ENCODE measurements around the gene CNTNAP2. TPM values are rescaled to one million over a fixed set of nuclear protein-coding genes. Genes with fewer than 3 reads are reported as not detected.

Gene CNTNAP2
- total RNA-seq, 1 donor from 2014 or later, result 0.48 TPM

DNA sequence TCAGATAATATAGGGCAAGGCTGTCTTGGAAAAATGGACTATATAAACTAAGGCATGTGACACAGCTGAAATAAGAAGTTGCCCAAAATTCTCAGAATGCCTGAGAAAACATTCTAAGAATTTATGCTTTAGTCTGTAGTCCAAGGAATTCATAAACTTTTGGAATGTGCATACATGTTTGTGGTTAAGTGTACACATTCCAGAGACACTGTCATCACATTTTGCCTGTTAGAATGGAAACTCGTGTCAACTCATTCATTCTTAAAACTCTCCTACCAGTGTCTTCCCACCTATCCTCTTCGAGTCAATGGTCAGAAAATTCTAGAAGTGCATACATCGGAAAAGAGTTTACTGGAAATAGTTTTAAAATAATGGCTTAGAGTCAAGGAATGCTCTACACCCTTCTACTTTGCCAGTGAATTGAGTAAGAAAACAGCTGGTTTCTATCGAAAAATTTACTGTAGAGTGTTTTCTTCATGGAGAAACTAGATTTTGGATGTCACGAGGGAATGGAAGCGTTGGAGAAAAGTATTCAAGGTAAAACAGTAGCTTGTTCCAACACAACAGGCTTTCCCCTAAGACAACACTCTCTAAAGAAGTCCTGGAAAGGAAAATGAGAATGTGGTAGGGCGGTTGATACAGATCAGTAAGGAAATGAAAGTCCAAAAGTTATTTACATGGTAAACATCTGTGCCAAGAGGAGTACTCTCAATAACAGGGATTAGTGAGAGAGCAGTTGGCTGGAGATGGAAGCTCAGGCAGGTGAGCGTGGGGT is 1296.4 kb downstream of the CNTNAP2 start:
- intact Hi-C loops (cut with DNase I), result no loop called here
- DNase-seq, result no peak
- no peak for ATAC-seq (ENCODE audit: poor library complexity)

DNA sequence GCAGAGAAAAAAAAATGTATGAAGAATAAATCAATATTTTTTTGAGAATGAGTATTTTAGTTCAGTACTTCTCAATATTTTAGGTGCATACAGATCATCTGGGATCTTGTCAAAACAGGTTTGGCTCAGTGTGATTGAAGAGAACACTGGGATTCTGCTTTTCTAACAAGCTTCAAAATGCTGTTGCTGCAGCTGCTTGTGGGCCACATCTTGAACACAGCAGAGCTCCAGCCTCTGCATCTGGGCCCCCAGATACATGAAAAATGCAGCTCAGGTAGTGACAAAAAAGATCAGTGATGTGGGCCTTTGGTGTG is 1296.9 kb downstream of the CNTNAP2 start:
- ATAC-seq (ENCODE audit: poor library complexity), result no peak
- DNase-seq, result no peak
- intact Hi-C loops (cut with DNase I), result no loop called here

- DNase-seq, result no peak
- ATAC-seq (ENCODE audit: poor library complexity), result no peak
- intact Hi-C loops (cut with DNase I), result no loop called here
These were observed 1299.4 kb downstream of the CNTNAP2 start for GRCh38 chr7:147415991-147416390.

DNA sequence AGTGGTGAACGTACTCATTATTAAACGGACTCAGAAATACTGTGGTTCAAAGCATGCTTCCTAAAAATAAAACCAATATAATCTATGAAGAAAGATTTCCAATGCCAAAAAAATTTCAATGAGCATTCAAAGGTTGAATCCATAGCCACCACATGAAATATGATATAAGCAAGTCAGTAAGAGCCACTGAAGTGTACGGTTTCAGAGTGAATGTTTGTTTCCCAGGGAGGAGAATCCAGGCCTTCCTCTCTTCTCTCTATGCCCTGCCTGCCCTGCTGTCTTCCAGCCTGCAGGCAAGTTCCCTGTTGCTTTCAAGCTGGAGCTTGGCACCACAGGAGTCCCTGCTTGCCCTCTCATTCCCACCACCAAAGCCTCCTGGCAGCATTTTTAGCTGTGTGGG is 1302.4 kb downstream of the CNTNAP2 start:
- no peak for DNase-seq
- intact Hi-C loops (cut with DNase I), result no loop called here
- ATAC-seq (ENCODE audit: poor library complexity), result no peak

GRCh38 chr7:147423875-147424274 is 1307.3 kb downstream of the CNTNAP2 start:
- DNase-seq (no peak), ATAC-seq (ENCODE audit: poor library complexity) (no peak)
- intact Hi-C loops (cut with DNase I), result no loop called here

DNA sequence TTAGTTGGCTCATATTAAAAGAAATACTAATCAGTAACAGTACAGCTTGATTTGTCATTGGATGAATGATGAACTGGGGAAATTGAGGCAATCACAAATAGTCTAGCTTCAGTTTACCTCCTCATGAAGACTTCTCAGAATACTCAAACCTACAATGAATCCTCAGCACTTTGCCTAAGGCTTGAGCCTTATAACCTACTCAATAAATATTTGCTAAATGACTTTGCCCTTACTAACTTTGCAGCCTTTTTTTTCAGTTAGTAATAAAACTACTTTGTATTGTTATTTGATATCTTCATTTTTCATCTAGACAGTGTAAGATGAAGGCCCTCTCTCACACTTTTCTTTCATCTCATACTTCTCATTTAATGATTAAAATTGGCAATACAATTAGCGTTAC is 1311.5 kb downstream of the CNTNAP2 start:
- DNase-seq (no peak), ATAC-seq (ENCODE audit: poor library complexity) (no peak)
- intact Hi-C loops (cut with DNase I), result no loop called here

DNA sequence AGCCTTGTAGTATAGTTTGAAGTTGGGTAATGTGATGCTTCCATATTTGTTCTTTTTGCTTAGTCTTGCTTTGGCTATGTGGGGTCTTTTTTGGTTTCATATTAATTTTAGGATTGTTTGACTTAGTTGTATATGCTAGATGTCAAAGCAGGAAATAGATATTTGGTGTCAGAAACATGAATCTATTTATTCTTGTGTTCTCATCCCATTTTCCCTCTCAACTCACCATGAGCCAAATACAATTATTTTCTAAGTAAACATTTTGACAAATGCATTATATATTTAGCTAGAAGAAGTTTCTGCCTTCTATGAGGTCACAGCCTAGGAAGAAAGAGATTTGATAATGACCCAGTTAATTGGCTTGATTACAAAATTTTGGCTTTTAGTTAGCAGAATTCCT is 1313.4 kb downstream of the CNTNAP2 start:
- DNase-seq (no peak), ATAC-seq (ENCODE audit: poor library complexity) (no peak)
- intact Hi-C loops (cut with DNase I), result no loop called here

GRCh38 chr7:147432079-147432478 is 1315.5 kb downstream of the CNTNAP2 start:
- no peak for DNase-seq
- intact Hi-C loops (cut with DNase I), result no loop called here
- no peak for ATAC-seq (ENCODE audit: poor library complexity)

- no peak for ATAC-seq (ENCODE audit: poor library complexity)
- DNase-seq, result no peak
- intact Hi-C loops (cut with DNase I), result no loop called here
These were observed 1316.0 kb downstream of the CNTNAP2 start for GRCh38 chr7:147432576-147432975.

- ATAC-seq (ENCODE audit: poor library complexity) (no peak), DNase-seq (no peak)
- intact Hi-C loops (cut with DNase I), result no loop called here
These were observed 1320.1 kb downstream of the CNTNAP2 start for GRCh38 chr7:147436718-147437117.

DNA sequence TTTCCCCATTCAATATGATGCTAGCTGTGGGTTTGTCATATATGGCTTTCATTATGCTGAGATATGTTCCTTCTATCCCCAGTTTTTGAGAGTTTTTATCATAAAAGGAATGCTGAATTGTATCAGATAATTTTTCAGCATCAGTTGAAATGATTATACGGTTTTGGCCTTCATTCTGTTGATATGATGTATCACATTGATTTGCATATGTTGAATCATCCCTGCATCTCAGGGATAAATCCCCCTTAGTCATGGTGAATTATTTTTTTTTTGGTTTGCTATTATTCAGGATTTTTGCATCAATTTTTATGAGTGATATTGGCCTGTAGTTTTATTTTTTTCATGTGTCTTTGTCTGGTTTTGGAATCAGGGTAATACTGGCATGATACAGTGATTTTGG is 1321.6 kb downstream of the CNTNAP2 start:
- no peak for ATAC-seq (ENCODE audit: poor library complexity)
- intact Hi-C loops (cut with DNase I), result no loop called here
- DNase-seq, result no peak

DNA sequence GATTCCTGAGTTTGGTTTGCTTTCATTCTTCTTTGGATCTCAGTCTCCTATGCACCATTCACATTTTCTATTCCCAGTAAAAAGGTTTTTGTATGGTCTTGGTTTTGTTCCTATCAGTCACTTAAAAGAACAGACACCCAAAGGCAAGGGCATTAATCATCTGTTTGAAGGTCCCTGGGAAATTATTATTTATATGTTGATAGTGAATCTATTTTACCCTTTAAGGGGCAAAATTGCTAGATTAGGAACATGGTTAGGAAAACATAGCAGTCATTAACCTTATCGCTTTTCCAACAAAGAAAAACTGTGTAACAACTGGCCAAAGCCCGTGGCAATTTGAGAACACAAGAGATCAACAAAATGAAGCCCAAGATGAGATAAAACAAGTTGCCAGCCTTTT is 1327.3 kb downstream of the CNTNAP2 start:
- intact Hi-C loops (cut with DNase I), result no loop called here
- ATAC-seq (ENCODE audit: poor library complexity), result no peak
- DNase-seq, result no peak

GRCh38 chr7:147452816-147453215 is 1336.2 kb downstream of the CNTNAP2 start:
- DNase-seq (no peak), ATAC-seq (ENCODE audit: poor library complexity) (no peak)
- intact Hi-C loops (cut with DNase I), result no loop called here

DNA sequence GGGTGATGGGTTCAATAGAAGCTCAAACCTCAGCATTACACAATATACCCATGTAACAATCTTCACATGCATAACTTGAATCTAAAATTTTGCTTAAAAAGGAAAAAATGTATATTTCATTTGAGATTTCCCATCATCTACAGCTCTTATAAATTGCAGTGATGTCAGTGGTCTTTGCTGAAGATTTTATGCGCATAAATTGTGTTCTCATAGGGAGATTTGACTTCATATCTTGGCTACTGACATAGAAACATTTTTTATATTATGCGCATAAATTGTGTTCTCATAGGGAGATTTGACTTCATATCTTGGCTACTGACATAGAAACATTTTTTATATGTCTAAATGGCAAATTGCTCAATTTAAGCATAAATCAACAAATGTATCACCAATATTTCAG is 1348.6 kb downstream of the CNTNAP2 start:
- ATAC-seq (ENCODE audit: poor library complexity) (no peak), DNase-seq (no peak)
- intact Hi-C loops (cut with DNase I), result no loop called here

DNA sequence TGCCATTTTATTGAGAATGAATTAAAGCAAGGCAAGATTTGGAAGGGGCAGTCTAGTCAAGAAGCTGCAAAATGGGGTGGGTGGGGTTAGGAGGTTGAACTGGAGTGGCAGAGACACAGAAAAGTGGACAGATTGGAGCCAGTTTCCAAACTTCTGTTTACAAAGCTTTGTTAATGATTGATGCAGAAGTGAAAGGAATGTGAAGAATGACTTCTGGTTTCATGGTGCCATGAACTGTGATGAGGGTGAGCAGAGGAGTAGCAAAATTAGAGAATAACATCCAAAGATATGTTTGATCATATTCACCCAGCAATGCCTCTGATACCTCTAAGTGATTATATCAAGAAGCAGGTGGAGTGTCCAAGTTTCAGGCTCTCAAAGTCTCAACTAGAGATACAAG is 1356.0 kb downstream of the CNTNAP2 start:
- intact Hi-C loops (cut with DNase I), result no loop called here
- ATAC-seq (ENCODE audit: poor library complexity), result no peak
- DNase-seq, result no peak

DNA sequence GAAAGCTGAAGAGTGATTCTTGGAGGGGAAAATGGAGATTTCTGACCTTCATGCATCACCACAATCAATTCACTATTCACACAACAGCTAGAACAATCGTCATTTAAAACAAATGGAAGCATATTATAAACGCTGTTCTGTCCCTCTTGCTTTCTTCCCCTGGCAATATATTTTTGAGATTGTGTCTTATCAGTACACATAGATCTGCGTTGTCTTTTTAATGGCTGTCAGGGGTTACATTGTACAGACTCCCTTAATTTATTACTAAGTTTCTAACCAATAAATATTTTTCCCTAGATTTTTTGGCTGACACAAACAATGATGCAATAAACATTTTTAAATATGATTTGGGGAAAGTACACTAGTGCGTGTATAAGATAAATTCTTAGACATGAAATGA is 1358.3 kb downstream of the CNTNAP2 start:
- intact Hi-C loops (cut with DNase I), result no loop called here
- DNase-seq (no peak), ATAC-seq (ENCODE audit: poor library complexity) (no peak)

- intact Hi-C loops (cut with DNase I), result no loop called here
- ATAC-seq (ENCODE audit: poor library complexity) (no peak), DNase-seq (no peak)
These were observed 1360.9 kb downstream of the CNTNAP2 start for GRCh38 chr7:147477526-147477925.

DNA sequence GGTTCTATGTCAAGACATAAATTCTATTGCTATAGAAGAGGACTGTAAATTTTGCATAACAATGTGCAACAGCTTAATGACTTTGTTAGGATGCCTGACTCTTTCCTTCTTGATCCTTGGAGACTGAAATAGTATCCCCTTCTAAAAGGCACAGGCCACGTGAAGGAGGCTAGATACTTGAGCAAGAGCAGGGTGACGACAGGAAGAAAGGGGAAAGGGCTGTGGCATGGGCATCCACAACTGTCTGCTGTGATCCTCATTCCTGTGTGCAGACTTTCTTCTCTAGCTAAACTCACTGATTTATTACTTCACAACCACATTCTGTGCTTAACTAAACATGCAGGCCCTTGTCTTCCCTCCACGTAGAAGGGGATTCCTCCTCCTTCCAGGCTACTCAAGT is 1362.2 kb downstream of the CNTNAP2 start:
- intact Hi-C loops (cut with DNase I), result no loop called here
- DNase-seq (no peak), ATAC-seq (ENCODE audit: poor library complexity) (no peak)

GRCh38 chr7:147483634-147484292 is 1367.2 kb downstream of the CNTNAP2 start:
- ATAC-seq (ENCODE audit: poor library complexity) (no peak), DNase-seq (no peak)
- intact Hi-C loops (cut with DNase I), result no loop called here

DNA sequence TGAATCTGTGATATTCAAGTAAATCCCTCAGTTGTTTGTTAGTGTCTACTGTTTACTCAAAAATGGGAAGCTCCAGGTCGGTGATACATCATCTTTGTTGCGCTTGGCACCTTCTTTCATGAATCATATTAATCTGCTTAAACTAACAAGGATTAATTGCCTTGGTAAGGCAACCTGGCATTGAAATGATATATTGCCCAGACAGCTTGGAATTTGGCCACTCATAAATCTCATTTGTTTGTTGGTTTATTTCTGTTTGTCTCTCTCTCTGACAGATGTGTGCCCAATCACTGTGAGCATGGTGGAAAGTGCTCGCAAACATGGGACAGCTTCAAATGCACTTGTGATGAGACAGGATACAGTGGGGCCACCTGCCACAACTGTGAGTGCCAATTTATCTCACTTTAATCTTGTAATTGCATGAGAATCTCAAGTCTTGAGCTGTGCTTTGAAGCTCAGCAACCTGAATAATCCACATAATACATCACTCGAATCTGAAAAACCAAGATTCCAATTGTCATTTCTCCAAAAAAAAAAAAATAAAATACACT is 1369.1 kb downstream of the CNTNAP2 start:
- no peak for DNase-seq
- intact Hi-C loops (cut with DNase I), result no loop called here
- no peak for ATAC-seq (ENCODE audit: poor library complexity)

Measured in Right ventricle myocardium superior (tissue), 1 donor.